GM21619 (cell line): ENCODE measurements around the gene ARSB.
"Not testable (repeated sequence)": the region's sequence is repeated elsewhere in the genome, so short reads cannot be mapped to it uniquely, and the experiment has no call there.

Experiments
- ATAC-seq: cut with Tn5 transposase; IDR thresholded peaks from one replicate; pipeline ENCODE4 v1.9.1; 2021; ENCODE audit not compliant: unreplicated experiment

The ARSB gene

GRCh38 chr5:78757269-78758053, 227.6 kb downstream of the ARSB start:
- peak; percentile 45 for ATAC-seq

- peak; percentile 2 for ATAC-seq
Observed at GRCh38 chr5:78756858-78757257, 228.3 kb downstream of the ARSB start.

GRCh38 chr5:78755822-78756429, 229.2 kb downstream of the ARSB start:
- ATAC-seq = no peak

- no peak for ATAC-seq
Observed at GRCh38 chr5:78754655-78755054, 230.5 kb downstream of the ARSB start.

GRCh38 chr5:78753093-78753531, 232.0 kb downstream of the ARSB start:
- ATAC-seq = no peak

- no peak for ATAC-seq
Observed at GRCh38 chr5:78751872-78752271, 233.2 kb downstream of the ARSB start.

- ATAC-seq = no peak
Observed at GRCh38 chr5:78750281-78750680, 234.8 kb downstream of the ARSB start.

GRCh38 chr5:78747705-78748359, 237.3 kb downstream of the ARSB start:
- no peak for ATAC-seq

GRCh38 chr5:78747055-78747454, 238.1 kb downstream of the ARSB start:
- ATAC-seq = no peak

- ATAC-seq = no peak
Observed at GRCh38 chr5:78746021-78746770, 238.9 kb downstream of the ARSB start.

- ATAC-seq = no peak
Observed at GRCh38 chr5:78744951-78745534, 240.1 kb downstream of the ARSB start.

- ATAC-seq = no peak
Observed at GRCh38 chr5:78741019-78741418, 244.1 kb downstream of the ARSB start.

GRCh38 chr5:78738693-78739300, 246.3 kb downstream of the ARSB start:
- no peak for ATAC-seq

GRCh38 chr5:78738104-78738503, 247.0 kb downstream of the ARSB start:
- no peak for ATAC-seq

- ATAC-seq = no peak
Observed at GRCh38 chr5:78735834-78736463, 249.2 kb downstream of the ARSB start.

GRCh38 chr5:78734950-78735349, 250.2 kb downstream of the ARSB start:
- ATAC-seq = no peak

GRCh38 chr5:78734094-78734845, 250.8 kb downstream of the ARSB start:
- no peak for ATAC-seq

GRCh38 chr5:78732721-78733120, 252.4 kb downstream of the ARSB start:
- ATAC-seq = not testable (repeated sequence)

- ATAC-seq = no peak
Observed at GRCh38 chr5:78731884-78732283, 253.2 kb downstream of the ARSB start.
